ENCODE measurements around the gene SPATA31A6.
"Not testable (repeated sequence)": the region's sequence is repeated elsewhere in the genome, so short reads cannot be mapped to it uniquely, and the experiment has no call there.

The SPATA31A6 gene

GRCh38 chr9:42183359-42183758 lies at the start of gene SPATA31A6:
Gene SPATA31A6, plus strand, starts transcription at chr9:42183659. Its CDS starts 29 bp downstream, at chr9:42183688.
- not testable (repeated sequence) for H3K4me3 ChIP-seq (ENCODE audit: low read depth, low read length)

GRCh38 chr9:42160299-42160698 lies 23.2 kb upstream of the SPATA31A6 start:
- TF ChIP-seq, protein P1, sequence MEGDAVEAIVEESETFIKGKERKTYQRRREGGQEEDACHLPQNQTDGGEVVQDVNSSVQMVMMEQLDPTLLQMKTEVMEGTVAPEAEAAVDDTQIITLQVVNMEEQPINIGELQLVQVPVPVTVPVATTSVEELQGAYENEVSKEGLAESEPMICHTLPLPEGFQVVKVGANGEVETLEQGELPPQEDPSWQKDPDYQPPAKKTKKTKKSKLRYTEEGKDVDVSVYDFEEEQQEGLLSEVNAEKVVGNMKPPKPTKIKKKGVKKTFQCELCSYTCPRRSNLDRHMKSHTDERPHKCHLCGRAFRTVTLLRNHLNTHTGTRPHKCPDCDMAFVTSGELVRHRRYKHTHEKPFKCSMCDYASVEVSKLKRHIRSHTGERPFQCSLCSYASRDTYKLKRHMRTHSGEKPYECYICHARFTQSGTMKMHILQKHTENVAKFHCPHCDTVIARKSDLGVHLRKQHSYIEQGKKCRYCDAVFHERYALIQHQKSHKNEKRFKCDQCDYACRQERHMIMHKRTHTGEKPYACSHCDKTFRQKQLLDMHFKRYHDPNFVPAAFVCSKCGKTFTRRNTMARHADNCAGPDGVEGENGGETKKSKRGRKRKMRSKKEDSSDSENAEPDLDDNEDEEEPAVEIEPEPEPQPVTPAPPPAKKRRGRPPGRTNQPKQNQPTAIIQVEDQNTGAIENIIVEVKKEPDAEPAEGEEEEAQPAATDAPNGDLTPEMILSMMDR (conservative IDR thresholded peaks at IDR 0.05; ENCODE audit: low read depth, low read length), result peak; percentile 42

More at GRCh38 chr9:42183359-42183758, at the start of gene SPATA31A6:
- not testable (repeated sequence) for DNase-seq (ENCODE audit: low read depth)

GRCh38 chr9:42219861-42220260 lies 36.4 kb downstream of the SPATA31A6 start:
- not testable (repeated sequence) for H3K4me3 ChIP-seq (ENCODE audit: low read depth, low read length)
- DNase-seq (ENCODE audit: low read depth), result peak; percentile 25

More at GRCh38 chr9:42160299-42160698, 23.2 kb upstream of the SPATA31A6 start:
- H3K4me3 ChIP-seq (ENCODE audit: low read depth, low read length), result not testable (repeated sequence)
- peak; percentile 36 for DNase-seq (ENCODE audit: low read depth)

GRCh38 chr9:42223230-42223629 lies 39.8 kb downstream of the SPATA31A6 start:
- DNase-seq (ENCODE audit: low read depth), result peak; percentile 68
- not testable (repeated sequence) for H3K4me3 ChIP-seq (ENCODE audit: low read depth, low read length)

- H3K4me3 ChIP-seq (ENCODE audit: low read depth, low read length), result not testable (repeated sequence)
- peak; percentile 31 for DNase-seq (ENCODE audit: low read depth)
These were observed 49.6 kb downstream of the SPATA31A6 start for GRCh38 chr9:42233031-42233430.

- DNase-seq (ENCODE audit: low read depth); H3K4me3 ChIP-seq (ENCODE audit: low read depth, low read length): not testable (repeated sequence)
These were observed 51.2 kb downstream of the SPATA31A6 start for GRCh38 chr9:42234610-42235009.

DNA sequence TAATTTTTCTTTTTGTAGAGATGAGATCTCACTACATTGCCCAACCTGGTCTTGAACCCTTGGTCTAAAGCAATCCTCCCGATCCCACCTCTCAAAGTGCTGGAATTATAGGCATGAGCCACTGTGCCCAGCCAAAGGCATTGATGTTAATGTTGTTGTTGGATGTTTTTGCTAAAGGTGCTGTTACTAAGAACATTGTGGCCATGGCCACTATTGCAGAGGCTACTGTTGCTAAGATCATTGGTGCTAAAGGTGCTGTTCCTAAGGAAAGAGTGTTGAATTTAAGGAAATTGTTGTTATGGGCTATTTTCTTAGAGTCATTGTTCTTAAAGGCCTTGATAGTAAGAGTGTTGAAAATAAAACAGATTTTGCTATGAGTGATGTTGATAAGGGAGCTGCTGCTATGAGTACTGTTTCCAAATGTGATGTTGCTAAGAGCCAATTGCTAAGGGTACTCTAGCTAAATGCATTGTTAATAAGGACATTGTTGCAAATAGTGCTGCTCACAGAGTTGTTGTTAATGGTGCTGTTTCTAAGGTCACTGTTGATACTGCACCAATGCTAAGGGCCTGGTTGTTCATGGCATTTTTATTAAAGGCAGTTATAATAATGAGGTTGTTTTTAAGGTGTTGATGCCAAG lies 52.0 kb downstream of the SPATA31A6 start:
- H3K4me3 ChIP-seq (ENCODE audit: low read depth, low read length); DNase-seq (ENCODE audit: low read depth): not testable (repeated sequence)

DNA sequence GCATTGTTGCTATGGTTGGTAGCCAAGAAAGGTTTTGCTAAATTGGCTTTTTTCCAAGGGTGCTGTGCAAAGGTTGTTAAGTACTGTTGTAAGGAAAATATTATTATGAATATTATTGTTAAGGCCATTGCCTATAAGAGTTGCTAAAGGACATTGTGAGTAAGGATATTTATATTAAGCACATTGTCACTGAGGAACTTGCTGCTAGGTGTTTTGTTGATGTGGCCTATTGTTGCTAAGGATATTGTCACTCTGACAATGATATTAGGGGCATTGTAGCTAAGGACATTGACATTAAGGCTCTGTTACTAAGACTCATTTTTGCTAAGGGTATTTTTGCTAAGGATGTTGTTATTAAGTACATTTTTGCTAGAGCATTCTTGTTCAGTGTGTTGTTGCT lies 52.6 kb downstream of the SPATA31A6 start:
- H3K4me3 ChIP-seq (ENCODE audit: low read depth, low read length); DNase-seq (ENCODE audit: low read depth): not testable (repeated sequence)

GRCh38 chr9:42237381-42237780 lies 53.9 kb downstream of the SPATA31A6 start:
- not testable (repeated sequence) for H3K4me3 ChIP-seq (ENCODE audit: low read depth, low read length); DNase-seq (ENCODE audit: low read depth)

DNA sequence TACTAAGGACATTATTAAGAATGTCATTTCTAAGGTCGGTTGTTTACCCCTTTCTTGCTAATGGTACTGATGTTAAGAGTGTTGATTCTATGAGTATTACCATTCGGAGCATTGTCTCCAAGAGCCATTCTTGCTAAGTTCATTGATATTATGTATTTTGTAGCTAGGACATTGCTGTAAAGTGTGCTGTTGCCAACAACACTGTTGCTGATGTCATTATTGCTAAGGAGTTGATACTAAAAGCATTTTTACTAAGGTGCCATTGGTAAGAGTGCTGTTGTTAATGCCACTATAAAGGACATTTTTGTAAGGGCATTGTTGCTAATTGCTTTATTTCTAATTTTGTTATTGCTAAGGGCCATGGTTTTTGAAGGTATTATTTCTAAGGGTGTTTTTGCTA lies 55.4 kb downstream of the SPATA31A6 start:
- H3K4me3 ChIP-seq (ENCODE audit: low read depth, low read length); DNase-seq (ENCODE audit: low read depth): not testable (repeated sequence)

All from choroid plexus epithelial cell (primary cell).